Measurements from ENCODE around the gene AKAP3. TPM values are rescaled to one million over a fixed set of nuclear protein-coding genes. Genes with fewer than 3 reads are reported as not detected.

AKAP3 gene
- total RNA-seq, 1 donor from 2014 or later: 2.7 TPM

DNA sequence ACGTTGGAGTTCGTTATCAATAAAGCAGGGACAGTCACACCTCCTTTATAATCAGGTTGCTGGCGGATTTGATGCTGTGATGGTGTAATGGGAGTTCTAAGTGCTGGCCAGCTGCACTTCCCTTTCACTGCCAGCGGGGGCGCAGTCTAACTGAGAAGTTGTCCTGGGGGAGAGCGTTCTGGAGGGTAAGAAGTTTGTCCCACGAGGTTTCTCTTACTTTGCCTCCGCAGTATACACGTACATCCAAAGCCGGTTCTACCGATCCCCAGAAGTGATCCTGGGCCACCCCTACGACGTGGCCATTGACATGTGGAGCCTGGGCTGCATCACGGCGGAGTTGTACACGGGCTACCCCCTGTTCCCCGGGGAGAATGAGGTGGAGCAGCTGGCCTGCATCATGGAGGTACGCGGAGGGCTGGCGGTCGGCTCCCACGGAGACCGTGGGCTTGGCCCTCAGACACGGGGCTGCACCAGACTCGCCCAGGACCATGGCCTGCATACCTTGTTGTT is 44.1 kb downstream of the AKAP3 start:
- intact Hi-C loops (cut with micrococcal nuclease): no loop called here
- Histone ChIP-seq H3K36me3 (no peaks in the 10 kb centered on the region), H3K4me1 (peaks cover 38% of the 10 kb centered on the region), H3K9me3 (replicated peaks) (no peaks in the 10 kb centered on the region), H3K27ac (replicated peaks) (peak overlapping the region; percentile 81), H3K27me3 (ENCODE audit: low read depth) (no peaks in the 10 kb centered on the region), H3K4me3 (peak overlapping the region; percentile 81)
- DNase-seq: peak; percentile 64
- peak; percentile 98 for TF ChIP-seq CTCF (IDR thresholded peaks at IDR 0.05; ENCODE audit: borderline replicate concordance)

- Histone ChIP-seq H3K27me3 (ENCODE audit: low read depth) (no peaks in the 10 kb centered on the region), H3K4me1 (peaks cover 38% of the 10 kb centered on the region), H3K9me3 (replicated peaks) (no peaks in the 10 kb centered on the region), H3K27ac (replicated peaks) (no peak overlapping the region), H3K4me3 (no peak overlapping the region), H3K36me3 (no peaks in the 10 kb centered on the region)
- intact Hi-C loops (cut with micrococcal nuclease): no loop called here
- no peak for TF ChIP-seq CTCF (IDR thresholded peaks at IDR 0.05; ENCODE audit: borderline replicate concordance)
- DNase-seq: no peak
Measured at GRCh38 chr12:4603946-4604345, 44.9 kb downstream of the AKAP3 start.

DNA sequence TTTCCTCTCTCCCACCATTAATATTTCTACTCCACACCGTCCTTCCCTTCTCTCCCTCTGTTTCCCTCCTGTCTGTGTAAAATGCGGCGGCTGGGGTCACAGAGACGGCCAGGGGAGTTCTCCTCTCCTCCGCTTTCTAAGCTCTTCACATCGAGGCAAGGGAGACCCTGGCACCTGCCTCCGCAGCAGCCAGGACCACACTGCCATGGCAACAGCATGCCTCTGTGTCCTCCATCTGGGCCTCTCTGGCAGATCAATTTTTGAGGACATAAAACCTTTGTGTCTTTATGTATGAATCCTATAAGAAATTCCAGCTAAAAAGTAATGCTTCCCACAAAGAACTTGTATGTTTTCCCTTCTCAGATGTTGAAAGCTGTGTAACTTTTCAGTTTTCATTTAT is 45.4 kb downstream of the AKAP3 start:
- intact Hi-C loops (cut with micrococcal nuclease): no loop called here
- no peak for TF ChIP-seq CTCF (IDR thresholded peaks at IDR 0.05; ENCODE audit: borderline replicate concordance)
- DNase-seq: no peak
- no peak overlapping the region for H3K4me3 ChIP-seq
- H3K27ac ChIP-seq (replicated peaks): no peak overlapping the region
- H3K9me3 ChIP-seq (replicated peaks): no peaks in the 10 kb centered on the region
- no peaks in the 10 kb centered on the region for H3K27me3 ChIP-seq (ENCODE audit: low read depth)
- H3K36me3 ChIP-seq: no peaks in the 10 kb centered on the region
- H3K4me1 ChIP-seq: peaks cover 38% of the 10 kb centered on the region

DNA sequence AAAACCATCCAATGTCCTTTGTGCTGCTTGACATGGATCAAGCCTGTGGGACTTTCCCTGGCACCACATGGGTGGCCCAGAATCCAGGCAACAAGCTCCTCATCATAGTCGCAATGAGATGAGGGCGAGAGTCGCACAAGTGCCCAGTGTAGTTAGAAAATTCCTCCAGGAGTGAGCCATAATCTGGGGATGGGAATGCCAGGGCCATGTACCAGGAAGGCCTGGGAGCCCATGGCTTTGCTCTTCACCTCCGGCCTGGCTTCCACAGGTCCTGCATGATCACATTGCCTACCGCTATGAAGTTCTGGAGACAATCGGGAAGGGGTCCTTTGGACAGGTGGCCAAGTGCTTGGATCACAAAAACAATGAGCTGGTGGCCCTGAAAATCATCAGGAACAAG is 53.0 kb downstream of the AKAP3 start:
- Histone ChIP-seq H3K9me3 (replicated peaks) (no peaks in the 10 kb centered on the region), H3K27ac (replicated peaks) (no peak overlapping the region), H3K4me3 (no peak overlapping the region), H3K36me3 (no peaks in the 10 kb centered on the region), H3K27me3 (ENCODE audit: low read depth) (peaks cover 8% of the 10 kb centered on the region), H3K4me1 (no peaks in the 10 kb centered on the region)
- intact Hi-C loops (cut with micrococcal nuclease): no loop called here
- DNase-seq: no peak
- TF ChIP-seq CTCF (IDR thresholded peaks at IDR 0.05; ENCODE audit: borderline replicate concordance): no peak

GRCh38 chr12:4591180-4591687 is 57.6 kb downstream of the AKAP3 start:
- no peak for DNase-seq
- Histone ChIP-seq H3K4me3 (no peak overlapping the region), H3K9me3 (replicated peaks) (no peaks in the 10 kb centered on the region), H3K4me1 (no peaks in the 10 kb centered on the region), H3K27ac (replicated peaks) (no peak overlapping the region), H3K36me3 (no peaks in the 10 kb centered on the region), H3K27me3 (ENCODE audit: low read depth) (peaks cover 22% of the 10 kb centered on the region)
- intact Hi-C loops (cut with micrococcal nuclease): no loop called here
- TF ChIP-seq CTCF (IDR thresholded peaks at IDR 0.05; ENCODE audit: borderline replicate concordance): no peak
